Transverse colon (tissue), 4 donors: Measurements from ENCODE around the gene XCL1.

Source experiments
- CTCF ChIP-seq, 5 experiments: fragments of 200-600 bp in 3 of 5; fragments of 450-650 bp in 2 of 5; sonication (generic) in 3 of 5; IDR thresholded peaks; 1 replicate in 2 of 5; 2 replicates in 3 of 5; pipeline ENCODE4 v1.5.1; 2016 to 2017; ENCODE audit warnings: antibody characterized with exemption in 5 of 5, inconsistent platforms in 3 of 5, mild to moderate bottlenecking in 2 of 5, moderate library complexity in 1 of 5
- EP300 ChIP-seq: sonication (generic); formaldehyde crosslinking; IDR thresholded peaks from one replicate; pipeline ENCODE4 v1.6.1; 2017; ENCODE audit warnings: antibody characterized with exemption, low read depth
- POLR2A ChIP-seq: fragments of 450-650 bp; IDR thresholded peaks from one replicate; pipeline ENCODE4 v1.6.1; 2016; ENCODE audit warnings: antibody characterized with exemption, mild to moderate bottlenecking, moderate library complexity
- POLR2AphosphoS5 ChIP-seq, 3 donors: sonication (generic); formaldehyde crosslinking; IDR thresholded peaks; one replicate each; pipeline ENCODE4 v1.6.1; 2016; ENCODE audit warnings: antibody characterized with exemption in 3 of 3

- TF ChIP-seq POLR2A: no peak
- no peak for TF ChIP-seq CTCF (IDR thresholded peaks at IDR 0.05)
- no peak for TF ChIP-seq POLR2AphosphoS5 (IDR thresholded peaks at IDR 0.05)
- TF ChIP-seq EP300: no peak
Measured at GRCh38 chr1:168560370-168560769, 16.0 kb upstream of the XCL1 start.
